NCI-H345 (cell line): ENCODE measurements around the gene LIN7B.

ENCODE experiments used
- DNase-seq: peaks from one replicate; lab custom pipeline; 2025; lab: John Stamatoyannopoulos, UW

LIN7B gene

DNA sequence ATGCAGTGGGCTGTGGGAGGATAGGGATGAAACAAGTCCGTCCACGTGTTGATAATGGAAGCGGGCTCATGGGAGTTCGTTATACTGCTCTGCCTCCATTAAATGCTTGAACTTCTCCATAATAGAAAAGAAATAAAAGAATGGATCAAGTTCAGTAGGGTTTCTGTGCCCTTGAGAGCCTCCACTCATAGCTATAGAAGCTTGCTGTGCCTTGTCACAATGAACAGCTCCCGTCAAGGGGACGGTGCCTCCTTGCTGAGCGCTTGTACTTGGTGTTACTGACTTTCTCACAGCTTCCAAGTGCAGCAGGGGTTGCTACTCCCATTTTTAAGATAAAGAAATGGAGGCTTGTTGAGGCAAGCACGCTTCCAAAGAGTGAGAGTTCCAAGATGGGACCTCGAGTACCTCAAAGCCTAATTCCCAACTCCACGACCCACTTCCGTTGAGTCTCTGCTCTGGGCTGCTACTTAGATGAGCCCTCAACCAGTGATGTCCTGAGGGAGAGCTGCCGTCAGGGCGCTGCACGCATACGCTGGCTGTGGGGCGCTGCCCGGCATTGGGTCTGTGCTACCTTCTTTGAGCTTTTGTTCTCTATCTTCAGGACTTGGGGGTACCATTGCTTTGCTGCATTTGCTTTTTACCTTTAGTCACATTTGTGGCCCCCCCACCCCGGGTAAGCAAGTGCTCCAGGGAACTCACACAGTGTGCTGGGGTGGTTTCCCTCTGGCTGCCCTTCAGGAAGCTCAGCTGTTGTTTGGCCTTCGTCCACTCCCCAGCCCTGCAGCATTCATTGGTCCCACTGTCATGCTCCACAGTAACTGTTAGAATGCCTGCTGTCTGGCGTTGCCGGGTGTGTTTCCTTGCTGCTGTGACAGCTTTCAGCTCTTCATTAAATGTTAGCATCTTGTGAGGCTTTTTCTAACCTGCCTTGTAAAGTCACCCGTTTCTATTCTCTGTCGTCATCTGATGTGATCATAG lies 19.4 kb upstream of the LIN7B start:
- no peak for DNase-seq

DNA sequence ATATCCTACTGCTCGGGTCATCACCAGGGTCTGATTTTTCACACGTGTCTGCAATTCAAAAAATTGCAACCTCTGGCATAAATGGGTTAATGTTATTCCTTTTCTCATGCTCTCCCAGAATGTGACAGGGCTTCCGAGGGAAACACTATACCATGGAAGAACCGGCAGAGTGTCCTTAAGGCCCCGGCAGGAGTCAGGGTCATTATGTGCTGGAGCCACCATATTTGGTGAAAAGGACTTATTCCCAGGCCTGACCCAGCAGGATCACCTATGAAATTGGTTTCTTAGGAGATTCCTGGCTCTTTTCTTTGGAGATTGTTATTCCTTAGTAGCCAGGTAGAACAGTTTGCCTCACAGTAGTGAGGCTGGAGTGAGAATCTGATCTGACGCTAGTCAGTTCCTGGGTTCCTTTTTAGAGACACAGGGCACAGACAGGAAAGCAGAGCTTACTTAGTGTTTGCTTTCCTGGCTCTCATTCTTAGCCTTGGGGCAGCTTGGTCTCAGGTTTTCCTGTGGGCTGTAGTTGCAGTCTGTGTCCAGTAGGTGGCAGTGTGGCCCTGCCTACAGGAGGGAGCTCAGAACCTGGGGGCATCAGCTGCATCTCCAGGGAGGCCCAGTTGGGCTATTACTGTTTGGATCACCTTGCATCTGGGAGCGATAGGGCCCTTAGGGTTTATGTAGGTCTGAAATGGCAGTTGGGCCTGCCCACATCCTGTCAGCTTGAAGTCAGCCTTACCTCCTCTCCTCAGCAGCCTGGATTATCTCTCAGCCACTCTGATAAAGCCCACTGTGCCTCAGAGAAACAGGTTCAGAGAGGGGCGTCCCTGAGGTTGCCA lies 16.5 kb upstream of the LIN7B start:
- DNase-seq: peak; percentile 62

DNA sequence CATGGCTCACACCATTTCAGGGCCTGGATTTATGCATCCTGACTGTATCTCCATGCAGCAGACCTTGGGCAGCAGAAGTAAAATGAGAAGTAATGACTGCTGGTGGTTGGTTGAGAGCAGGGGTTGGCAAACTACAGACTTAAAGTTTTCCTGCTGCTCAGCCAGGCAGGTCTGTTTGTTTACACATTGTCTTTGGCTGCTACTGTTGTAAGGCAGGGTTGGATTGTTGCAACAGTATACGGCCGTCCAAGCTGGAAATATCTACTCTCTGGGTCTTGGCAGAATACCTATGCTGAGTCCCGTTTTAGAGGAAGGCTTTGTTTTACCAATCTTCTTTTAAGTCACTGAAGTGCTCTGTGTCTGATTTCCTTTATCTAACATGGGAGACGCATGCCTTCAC lies 15.4 kb upstream of the LIN7B start:
- DNase-seq: no peak

DNA sequence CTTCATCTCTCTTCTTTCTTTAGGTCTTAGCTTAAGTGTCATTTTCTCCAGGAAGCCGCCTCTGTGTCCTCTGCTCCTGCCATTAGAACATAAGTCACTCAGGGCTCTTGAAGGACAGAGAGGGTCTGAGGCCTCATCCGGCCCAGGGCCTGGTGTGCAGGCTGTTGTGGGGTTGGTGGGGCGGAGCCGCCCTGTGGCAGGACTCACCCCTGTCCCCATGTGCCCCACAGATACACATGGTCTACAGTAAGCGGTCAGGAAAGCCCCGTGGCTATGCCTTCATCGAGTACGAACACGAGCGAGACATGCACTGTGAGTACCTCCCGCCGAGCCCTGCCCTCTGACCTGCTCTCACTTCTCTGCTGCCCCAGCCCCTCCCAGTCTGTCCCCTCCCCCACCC lies 13.0 kb upstream of the LIN7B start:
- DNase-seq: no peak

DNA sequence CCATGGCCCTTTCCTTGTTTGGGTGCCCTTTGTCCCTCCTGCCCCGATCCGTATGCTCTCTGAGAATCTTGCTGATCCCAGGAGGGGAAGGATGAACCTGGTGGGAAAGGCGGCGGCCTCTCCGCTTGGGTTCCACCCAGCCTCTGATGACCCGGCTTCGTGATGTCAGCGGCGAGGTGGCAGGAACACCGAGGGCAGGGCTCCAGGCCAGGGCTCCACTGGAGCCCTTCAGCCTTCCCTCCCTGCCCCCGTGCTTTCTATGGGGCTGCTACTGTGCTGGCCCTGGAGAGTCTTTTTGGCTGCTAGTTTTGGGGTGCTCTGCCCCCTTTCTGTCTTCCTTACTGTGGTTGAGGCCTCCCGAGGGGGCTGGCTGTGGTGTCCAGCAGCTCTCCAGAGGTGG lies 11.9 kb upstream of the LIN7B start:
- no peak for DNase-seq

DNA sequence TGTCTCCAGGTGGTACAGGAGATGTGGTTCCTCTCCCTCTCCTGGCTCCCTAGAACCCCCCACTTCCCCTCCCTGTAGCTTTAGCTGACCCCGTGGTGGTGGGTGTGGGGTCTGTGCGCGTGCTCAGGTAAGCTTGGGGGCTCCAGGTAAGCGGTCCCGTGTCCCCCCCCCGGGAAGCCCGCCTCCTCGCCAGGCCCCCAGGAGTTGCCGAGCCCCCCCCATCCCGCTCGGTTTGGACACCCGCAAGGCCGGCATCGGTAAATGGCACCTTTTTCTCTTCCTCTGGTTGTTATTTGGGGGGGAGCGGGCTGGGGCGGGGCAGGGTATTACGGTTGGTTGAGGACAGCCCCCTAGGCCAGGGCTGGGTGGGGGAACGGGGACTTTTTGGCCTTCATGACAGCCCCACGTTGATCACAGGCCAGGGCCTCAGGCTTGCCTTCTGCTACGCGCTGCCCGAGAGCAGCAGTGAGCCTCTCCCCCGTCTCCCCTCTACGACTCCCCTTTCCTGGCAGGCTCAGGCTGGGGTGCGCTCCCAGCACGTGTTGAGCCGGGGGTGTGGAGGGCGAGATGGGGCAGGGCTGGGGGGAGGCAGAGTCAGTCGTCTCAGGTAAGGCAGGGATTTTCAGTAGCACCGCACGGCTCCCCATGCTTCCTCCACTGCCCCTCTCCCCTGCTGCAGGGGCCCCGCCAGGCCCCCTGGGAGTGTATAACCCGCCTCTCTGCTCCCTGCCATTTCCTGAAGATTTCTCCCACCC lies 10.7 kb upstream of the LIN7B start:
- no peak for DNase-seq

DNA sequence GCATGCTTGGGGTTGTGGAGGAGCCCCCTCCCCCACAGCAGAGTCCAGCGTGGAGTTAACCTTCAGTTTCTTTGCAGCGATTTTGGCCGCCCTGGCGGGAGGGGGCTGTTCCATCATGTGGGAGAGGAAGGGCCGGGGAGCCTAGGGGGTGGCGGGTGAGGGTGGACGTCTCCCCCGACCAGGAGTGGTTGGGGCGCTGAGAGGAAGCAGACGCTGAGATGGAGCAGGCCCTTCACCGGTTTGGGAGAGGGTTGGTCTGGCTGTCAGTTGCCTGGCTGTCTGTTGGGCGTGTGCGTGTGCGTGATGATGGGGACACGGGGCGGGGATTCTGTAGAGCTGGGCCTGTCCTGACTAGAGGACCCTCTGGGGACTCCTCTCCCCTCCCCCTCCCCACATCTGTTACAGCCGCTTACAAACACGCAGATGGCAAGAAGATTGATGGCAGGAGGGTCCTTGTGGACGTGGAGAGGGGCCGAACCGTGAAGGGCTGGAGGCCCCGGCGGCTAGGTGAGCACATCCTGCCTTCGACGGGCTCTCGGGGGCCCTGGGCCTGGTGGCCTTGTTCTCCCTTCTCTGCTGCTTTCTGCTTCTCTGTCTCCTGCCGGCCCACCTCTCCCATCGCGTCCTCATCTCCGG lies 9.8 kb upstream of the LIN7B start:
- DNase-seq: no peak

DNA sequence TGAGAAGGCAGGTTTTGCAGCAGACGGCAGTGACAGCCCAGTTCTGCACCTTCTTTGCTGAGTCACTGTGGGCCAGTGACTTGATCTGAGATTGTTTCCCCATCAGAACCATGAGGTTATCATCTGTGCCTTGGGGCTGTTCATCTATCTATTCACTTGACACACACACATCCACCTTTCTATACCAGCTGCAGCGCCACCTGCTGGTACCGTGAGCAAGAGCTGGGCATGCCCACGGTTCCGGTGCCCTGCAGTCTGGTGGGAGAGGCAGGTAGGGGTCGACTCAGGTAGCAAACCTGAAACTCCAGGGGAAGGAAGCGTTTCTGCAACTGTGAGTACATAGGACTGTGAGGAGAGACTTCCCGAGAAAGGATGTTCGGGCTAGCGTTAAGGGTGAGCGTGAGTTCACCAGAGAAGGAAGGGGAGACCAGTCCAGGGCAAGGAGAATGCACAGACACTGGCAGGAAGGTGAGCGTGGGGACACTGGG lies 7.5 kb upstream of the LIN7B start:
- peak; percentile 33 for DNase-seq

DNA sequence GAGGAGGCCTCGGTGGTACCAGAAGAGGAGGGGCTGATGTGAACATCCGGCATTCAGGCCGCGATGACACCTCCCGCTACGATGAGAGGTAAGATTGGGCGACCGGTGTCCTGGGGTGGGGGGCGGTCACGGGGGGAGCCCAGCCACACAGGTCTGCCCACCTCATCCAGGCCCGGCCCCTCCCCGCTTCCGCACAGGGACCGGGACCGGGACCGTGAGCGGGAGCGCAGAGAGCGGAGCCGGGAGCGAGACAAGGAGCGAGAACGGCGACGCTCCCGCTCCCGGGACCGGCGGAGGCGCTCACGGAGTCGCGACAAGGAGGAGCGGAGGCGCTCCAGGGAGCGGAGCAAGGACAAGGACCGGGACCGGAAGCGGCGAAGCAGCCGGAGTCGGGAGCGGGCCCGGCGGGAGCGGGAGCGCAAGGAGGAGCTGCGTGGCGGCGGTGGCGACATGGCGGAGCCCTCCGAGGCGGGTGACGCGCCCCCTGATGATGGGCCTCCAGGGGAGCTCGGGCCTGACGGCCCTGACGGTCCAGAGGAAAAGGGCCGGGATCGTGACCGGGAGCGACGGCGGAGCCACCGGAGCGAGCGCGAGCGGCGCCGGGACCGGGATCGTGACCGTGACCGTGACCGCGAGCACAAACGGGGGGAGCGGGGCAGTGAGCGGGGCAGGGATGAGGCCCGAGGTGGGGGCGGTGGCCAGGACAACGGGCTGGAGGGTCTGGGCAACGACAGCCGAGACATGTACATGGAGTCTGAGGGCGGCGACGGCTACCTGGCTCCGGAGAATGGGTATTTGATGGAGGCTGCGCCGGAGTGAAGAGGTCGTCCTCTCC lies 6.3 kb upstream of the LIN7B start:
- no peak for DNase-seq

DNA sequence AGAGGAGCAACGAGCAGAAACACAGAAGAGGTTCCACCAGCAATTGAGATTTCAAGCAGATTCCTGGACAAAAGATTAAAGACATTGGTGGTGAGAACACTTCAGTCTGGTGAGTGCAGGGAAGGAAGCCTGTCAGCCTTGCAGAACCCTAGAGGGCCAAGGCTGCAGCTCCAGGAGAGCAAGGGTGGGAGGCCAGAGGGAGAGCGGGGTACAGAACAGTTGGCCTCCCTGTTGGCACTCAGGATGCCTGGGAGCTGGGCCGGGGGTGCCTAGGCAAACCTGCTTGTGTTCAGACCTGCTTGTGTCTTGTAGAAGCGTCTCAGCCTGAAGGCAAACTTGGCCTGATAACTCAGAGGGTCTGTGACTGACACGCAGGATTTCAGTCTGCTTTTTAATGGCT lies 5.1 kb upstream of the LIN7B start:
- no peak for DNase-seq

DNA sequence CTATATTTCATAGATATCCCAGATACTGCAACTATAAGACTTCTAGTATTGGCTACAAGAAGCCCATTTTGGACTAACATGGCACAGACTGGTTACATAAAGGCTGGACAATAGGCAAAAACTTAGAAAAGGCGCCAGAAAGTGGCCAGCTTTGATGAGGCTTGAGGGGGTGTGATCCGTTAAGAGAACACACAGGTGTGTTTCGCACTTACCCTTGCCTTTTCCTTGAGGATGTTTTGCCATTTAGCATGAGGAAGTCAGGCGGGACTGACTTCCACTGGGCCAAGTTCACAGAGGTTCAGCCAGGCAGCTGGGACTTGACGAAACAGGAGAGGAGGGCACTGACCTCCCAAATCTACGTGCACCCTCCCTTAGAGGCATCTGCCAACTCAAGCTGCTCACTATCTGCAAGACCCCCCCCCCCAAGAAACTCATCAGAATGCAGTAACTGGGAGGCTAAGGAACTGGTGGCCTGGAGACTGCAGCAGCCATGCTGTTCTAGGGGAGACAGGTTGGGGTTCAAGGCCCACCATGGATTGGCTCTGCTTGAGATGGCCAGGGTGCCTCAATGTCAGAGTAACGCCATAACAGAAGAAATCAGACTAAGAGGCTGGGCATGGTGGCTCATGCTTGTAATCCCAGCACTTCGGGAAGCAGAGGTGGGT lies 4.5 kb upstream of the LIN7B start:
- no peak for DNase-seq

DNA sequence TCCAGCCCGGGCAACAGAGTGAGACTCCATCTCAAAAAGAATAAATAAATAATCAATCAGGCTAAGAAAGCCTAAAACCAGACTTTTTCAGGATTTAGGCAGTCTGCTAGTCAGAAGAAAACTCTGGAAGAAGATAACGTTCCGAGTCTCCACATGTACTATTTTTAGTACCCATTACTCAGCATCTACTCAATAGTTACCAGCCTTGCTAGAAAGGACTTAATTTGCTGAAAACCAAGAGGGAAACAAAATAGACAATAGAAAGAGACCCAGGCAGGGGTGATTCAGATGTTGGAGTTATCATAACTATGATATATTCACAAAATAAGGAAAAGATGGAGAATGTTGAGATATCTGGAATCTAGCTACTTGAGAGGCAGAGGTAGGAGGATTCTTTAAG lies 3.6 kb upstream of the LIN7B start:
- no peak for DNase-seq

DNA sequence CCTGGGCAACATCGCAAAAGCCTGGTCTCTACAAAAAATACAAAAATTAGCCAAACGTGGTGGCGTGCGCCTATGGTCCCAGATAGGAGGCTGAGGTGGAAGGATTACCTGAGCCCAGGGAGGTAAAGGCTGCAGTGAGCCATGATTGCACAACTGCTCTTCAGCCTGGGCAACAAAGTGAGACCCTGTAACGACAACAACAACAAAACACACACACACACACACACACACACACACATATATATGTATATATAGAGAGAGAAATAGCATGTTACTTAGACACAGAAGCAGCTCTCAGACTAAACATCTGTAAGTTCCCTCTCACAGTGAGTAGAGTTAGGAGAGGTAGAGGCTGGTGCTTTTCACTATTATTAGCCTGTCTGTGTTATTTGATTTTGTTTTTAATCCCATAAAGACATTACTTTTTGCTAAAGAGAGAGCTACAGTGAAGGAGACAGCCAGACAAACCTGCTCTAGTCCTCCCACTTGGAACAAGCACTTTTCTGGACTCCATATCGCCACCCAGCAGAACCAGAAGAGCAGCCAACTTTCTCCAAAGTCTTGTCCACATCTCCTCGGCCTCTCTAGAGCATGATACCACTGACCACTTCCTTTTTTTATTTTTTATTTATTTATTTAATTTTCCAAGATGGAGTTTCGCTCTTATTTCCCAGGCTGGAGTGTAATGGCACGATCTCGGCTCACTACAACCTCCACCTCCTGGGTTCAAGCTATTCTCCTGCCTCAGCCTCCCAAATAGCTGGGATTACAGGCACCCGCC lies 2.8 kb upstream of the LIN7B start:
- DNase-seq: no peak

DNA sequence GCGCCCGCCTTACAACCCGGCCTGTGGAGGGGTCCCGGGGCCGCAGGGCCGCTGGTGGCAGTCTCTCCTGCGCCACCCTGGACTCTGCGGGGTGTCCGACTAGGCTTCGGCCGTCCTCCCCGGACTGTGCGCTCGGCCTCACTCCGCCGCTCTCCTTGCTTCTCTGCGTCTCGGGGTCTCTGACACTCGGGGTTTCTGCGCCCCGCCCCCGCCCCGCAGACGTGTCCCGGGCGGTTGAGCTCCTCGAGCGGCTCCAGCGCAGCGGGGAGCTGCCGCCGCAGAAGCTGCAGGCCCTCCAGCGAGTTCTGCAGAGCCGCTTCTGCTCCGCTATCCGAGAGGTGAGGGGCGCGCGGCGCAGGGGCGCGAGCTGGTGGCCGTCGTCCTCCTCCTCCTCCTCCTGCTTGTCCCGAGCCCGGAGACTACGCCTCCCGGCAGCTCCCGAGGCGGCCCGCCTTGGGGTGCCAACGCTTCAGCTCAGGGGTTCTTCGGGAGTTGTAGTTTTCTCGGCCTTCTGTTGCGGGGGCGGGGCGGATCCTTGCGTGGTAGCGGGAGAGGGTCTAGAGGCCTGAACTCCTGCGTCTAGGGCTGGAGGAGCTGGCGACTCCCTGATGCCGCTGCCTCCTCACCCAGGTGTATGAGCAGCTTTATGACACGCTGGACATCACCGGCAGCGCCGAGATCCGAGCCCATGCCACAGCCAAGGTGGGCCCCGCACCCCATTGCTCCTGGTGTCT lies 627 bp downstream of the LIN7B start:
- DNase-seq: peak; percentile 31

DNA sequence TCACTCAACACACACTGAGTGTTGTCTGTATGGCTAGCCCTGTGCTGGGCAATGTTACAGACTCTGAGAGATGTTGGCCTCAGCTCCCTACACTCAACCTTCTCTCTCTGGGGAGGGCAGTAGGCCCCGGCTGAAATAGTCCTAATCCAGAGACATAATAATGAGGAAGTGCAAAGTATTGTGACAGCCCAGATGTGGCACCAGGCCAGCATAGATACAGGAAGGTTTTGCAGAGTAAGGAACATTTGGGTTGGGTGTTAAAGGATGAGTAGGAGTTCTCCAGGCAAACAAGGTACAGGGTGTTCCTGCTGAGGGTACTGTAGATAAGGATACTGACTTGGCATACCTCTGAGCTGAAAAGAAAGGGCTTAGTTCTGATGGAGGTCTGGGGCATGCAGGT lies 2.4 kb downstream of the LIN7B start:
- DNase-seq: no peak

DNA sequence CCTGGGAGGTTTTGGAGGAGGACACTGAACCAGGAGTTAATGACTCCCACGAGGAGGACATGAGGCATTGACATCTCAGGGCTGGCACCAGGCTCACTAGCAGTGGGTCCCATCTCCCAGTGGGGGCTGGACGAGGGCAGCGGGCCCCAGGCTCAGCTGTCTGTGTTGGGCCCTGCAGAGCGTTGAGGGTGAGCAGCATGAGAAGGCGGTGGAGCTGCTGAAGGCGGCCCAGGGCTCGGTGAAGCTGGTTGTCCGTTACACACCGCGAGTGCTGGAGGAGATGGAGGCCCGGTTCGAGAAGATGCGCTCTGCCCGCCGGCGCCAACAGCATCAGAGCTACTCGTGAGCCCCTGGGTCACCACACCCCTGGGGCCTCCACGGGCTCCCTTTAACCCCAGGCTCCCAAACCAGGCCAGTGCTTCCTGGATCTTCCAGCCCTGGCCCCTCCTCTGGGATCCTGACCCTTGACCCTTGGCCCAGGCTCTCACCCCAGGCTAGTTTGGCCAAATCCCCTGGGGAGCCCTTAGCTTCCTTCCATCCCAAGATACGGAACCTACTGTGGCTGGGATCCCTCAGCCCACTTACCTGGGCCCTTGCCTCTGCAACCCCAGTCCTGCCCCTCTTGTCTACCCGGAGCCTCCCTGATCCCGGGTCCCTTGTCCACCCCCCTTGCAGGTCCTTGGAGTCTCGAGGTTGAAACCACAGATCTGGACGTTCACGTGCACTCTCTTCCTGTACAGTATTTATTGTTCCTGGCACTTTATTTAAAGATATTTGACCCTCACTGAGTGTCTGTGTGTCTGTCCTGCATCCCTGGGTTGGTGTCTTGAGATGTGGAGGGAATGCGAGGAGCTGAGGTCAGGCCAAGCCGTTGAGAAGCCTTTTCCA lies 3.8 kb downstream of the LIN7B start:
- no peak for DNase-seq

DNA sequence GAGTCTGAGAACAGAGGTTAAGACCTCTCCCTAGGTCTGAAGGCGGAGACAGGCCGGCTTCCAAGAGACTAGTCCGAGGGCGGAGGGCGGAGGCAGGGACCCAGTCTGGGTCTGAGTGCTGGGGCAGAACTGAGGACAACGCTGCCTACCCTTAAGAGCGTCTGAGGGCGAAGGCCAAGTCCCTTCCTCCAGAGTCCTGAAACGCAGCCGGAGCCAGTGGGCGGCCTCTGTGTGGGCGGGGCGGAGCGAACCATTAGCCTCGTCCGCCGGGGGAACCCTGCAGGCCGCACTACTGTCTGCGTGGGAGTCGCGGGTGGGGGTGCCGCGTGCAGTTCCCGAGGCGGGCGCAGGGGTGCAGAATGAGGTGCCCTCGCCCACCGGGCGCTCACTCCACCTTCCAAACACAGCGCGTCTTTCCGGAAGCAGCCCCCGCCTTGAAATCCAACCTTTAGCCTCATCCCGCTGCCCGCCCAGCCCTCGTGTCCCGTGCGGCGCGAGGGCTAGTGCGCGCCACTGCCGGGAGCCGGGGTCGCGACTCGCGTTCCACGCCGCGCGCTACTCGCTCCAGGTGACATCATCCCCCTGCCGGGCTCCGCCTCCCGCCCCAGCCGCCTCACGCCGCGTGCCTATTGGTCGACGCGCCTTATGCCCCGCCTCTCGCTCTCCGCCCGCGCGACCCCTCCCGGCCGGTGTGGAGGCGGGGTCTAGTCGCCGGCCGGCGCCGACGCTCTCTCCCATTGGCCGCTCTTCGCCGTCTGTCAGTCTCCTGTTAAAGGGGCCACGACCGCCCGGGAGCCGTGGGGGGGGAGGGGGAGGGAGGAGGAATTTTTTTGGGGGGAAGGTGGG lies 4.6 kb downstream of the LIN7B start, which contains the start of gene C19orf73:
C19orf73 (minus strand) TSS at position 579 of the 846 bp plus-strand sequence; CDS start at position 458, 121 bp downstream.
- peak; percentile 90 for DNase-seq
